HG02798 (cell line): ENCODE results near the gene VEGFB.

Experiments used
- ATAC-seq: cut with Tn5 transposase; IDR thresholded peaks from one replicate; pipeline ENCODE4 v1.9.1; 2021; ENCODE audit warnings: mild to moderate bottlenecking; ENCODE audit not compliant: unreplicated experiment, poor library complexity

The VEGFB gene

GRCh38 chr11:64276653-64277431 lies 42.5 kb downstream of the VEGFB start:
- ATAC-seq = no peak

DNA sequence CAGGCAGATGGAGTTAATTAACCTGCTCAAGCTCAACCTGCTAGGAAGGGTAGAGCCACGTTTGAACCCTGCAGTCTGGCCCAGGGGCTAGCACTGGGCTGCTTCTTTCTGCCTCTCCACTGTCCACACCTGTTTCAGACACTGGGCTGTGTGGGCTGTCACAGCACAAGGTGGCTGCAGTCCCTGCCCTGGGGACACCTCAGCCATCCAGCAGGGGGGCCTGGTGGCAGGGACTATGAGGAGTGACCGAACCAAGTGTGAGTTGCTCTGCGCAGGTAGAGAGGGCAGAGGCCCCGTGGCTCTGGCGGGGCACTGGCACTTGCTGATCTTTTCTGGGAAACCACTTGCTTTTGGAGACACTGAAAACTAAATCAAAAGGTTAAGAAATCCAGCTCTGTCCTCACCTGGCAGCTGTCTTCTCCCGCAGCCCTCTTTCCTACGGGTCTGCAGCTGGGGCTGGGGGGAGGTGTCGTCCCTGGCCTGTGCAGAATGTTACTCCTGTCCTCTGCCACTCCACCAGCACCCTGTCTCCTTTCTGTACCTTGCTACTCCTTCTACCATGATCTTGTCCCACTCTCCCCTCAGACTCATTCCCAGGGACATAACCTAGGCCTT lies 44.3 kb downstream of the VEGFB start:
- ATAC-seq = no peak

GRCh38 chr11:64281957-64282770 lies 47.8 kb downstream of the VEGFB start:
- no peak for ATAC-seq

DNA sequence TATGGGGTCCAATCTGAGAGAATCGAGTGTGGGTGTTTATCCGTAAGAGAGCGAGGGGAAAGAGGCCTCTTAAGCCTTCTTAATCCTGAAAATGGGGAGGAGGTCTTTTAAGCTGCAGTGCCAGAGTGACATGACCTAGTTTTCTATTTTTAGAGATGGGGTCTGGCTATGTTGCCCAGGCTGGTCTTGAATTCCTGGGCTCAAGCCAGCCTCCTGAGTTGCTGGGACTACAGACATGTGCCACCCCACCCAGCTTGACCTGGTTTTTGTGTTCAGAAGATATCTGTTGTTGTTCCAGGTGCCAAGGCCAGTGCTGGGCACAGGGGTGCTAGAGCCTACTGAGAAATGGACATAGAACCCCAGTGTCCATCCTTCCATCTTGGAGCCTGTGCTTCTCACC lies 48.7 kb downstream of the VEGFB start:
- ATAC-seq = no peak

- peak; percentile 73 for ATAC-seq
Observed at GRCh38 chr11:64284048-64284961, 49.9 kb downstream of the VEGFB start, which contains the start of gene BAD. BAD (minus strand) TSS chr11:64284665; CDS start chr11:64284368, 297 bp downstream.

DNA sequence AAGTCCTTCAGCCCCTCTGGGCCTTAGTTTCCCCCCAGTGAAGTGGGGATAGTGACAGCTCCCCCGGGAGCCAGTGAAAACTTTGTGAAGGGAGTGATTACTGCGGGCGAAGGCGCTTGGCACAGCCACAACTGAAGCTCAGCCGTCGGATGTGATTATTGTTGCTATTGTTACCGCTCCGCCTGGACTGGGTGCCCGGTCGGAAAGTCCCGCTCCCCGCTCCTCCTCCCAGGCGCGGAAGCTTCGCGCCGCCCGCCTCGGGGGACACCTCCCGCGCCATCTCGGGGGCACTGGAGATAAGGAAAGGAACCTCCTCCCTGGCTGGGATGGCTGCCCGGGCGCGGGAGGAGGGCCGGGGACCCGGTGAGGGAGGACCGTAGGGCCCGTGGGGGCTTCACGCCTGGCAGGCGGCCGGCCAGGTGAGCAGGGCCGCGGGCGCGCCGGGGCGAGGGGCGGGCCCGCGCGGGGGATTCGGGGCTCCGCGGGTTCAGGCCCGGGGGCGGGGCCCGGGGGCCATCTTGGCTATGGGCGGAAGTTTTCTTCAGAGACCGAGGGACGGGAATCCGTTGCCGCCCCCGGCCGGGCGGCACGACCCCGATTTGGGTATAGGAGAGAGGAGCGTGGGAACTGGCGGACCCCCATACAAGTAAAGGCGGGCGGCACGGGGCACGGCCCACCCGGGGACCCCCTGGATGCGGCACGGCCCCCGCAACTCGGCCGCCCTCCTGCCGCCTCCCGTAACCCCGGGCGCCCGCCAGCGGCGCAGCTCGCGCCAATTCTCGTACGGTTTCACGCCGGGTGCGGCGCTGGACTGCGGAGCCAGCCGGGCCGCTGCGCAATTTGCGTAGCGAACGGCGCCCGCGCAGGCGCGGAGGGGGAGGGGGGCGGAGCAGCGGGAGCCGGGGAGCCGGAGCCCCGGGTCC lies 50.8 kb downstream of the VEGFB start, which contains the start of gene GPR137:
Gene GPR137 (plus strand): TSS at position 887 of the 923 bp plus-strand sequence. CDS start 677 bp downstream, outside the sequence.
- peak; percentile 71 for ATAC-seq

GRCh38 chr11:64285885-64286800 lies 51.8 kb downstream of the VEGFB start:
- no peak for ATAC-seq

GRCh38 chr11:64286801-64287159 lies 52.4 kb downstream of the VEGFB start:
- no peak for ATAC-seq

GRCh38 chr11:64287676-64288352 lies 53.4 kb downstream of the VEGFB start:
- ATAC-seq = no peak

GRCh38 chr11:64288353-64288750 lies 54.0 kb downstream of the VEGFB start:
- no peak for ATAC-seq
